H1 (cell line): ENCODE results near the gene CEP95. TPM values are rescaled to one million over a fixed set of nuclear protein-coding genes. Genes with fewer than 3 reads are reported as not detected.

Experiments used
- CTCF ChIA-PET: fragments of 300-600 bp; sonication (Branson Sonifier 250); formaldehyde crosslinking; loops from one replicate; lab custom pipeline; 2021; ENCODE audit not compliant: partially characterized antibody; lab: Charles Lee
- POLR2A ChIA-PET: fragments of 300-600 bp; sonication (Branson Sonifier 250); formaldehyde crosslinking; loops from one replicate; lab custom pipeline; 2021; ENCODE audit warnings: inconsistent platforms; ENCODE audit not compliant: partially characterized antibody; lab: Charles Lee
- DNase-seq, 2 experiments: peaks; one replicate each; pipeline versions ENCODE4 v3.0.0 to v3.0.0-alpha.2; 2010 to 2022; ENCODE audit warnings: low spot score in 2 of 2, low read depth in 1 of 2, mixed read lengths in 1 of 2
- FAIRE-seq: peaks from 2 replicates; lab custom pipeline; 2011; peaks lifted over from hg19 to GRCh38; lab: Jason Lieb, UNC
- H2AFZ ChIP-seq: 2 replicates; pipeline ENCODE4 v1.8.1; 2012; ENCODE audit warnings: low read length, inconsistent platforms
- H2AK5ac ChIP-seq: 2 replicates; pipeline ENCODE4 v1.6.1; 2013; ENCODE audit warnings: low read depth, low read length
- H2BK120ac ChIP-seq: replicated peaks from 2 replicates; pipeline ENCODE3; 2013; ENCODE audit warnings: low read depth, low read length, inconsistent platforms
- H2BK12ac ChIP-seq: 2 replicates; pipeline ENCODE4 v1.6.1; 2013; ENCODE audit warnings: low read depth, low read length
- H2BK15ac ChIP-seq: 2 replicates; pipeline ENCODE4 v1.6.1; 2013; ENCODE audit warnings: low read length
- H2BK20ac ChIP-seq: 2 replicates; pipeline ENCODE4 v1.6.1; 2013; ENCODE audit warnings: low read length
- H2BK5ac ChIP-seq: 2 replicates; pipeline ENCODE4 v1.6.1; 2013; ENCODE audit warnings: low read depth, low read length
- H3K14ac ChIP-seq: 2 replicates; pipeline ENCODE4 v1.6.1; 2013; ENCODE audit warnings: inconsistent platforms; ENCODE audit not compliant: insufficient read length
- H3K18ac ChIP-seq: 2 replicates; pipeline ENCODE4 v1.6.1; 2013; ENCODE audit warnings: low read length; ENCODE audit errors: extremely low read depth
- H3K23ac ChIP-seq: 2 replicates; pipeline ENCODE4 v1.6.1; 2013; ENCODE audit warnings: inconsistent platforms; ENCODE audit not compliant: insufficient read length
- H3K23me2 ChIP-seq: 2 replicates; pipeline ENCODE4 v1.6.1; 2013; ENCODE audit warnings: low read depth, low read length
- H3K27ac ChIP-seq: 2 replicates; pipeline ENCODE4 v1.6.1; 2011; ENCODE audit warnings: low read depth, low read length, inconsistent platforms
- H3K27me3 ChIP-seq, 4 experiments: replicated peaks in 1 of 4; 1 replicate in 1 of 4; 2 replicates in 3 of 4; pipeline versions ENCODE4 v1.6.1 to v1.8.1; 2011 to 2013; ENCODE audit warnings: low read length in 3 of 4, mild to moderate bottlenecking in 3 of 4, inconsistent platforms in 2 of 4, mixed read lengths in 2 of 4, moderate library complexity in 1 of 4; ENCODE audit not compliant: control insufficient read depth in 3 of 4, insufficient read depth in 3 of 4; ENCODE audit errors: extremely low read depth in 1 of 4
- H3K36me3 ChIP-seq, 4 experiments: 2 replicates each; pipeline versions ENCODE4 v1.6.1 to v1.8.1; 2011 to 2013; ENCODE audit warnings: mild to moderate bottlenecking in 4 of 4, low read length in 3 of 4, moderate library complexity in 2 of 4, control low read depth in 1 of 4, inconsistent platforms in 1 of 4; ENCODE audit not compliant: insufficient read depth in 4 of 4, control insufficient read depth in 2 of 4
- H3K4ac ChIP-seq: replicated peaks from 2 replicates; pipeline ENCODE3; 2013; ENCODE audit warnings: low read length, low read depth, mixed read lengths, inconsistent platforms; ENCODE audit not compliant: insufficient read length
- H3K4me1 ChIP-seq, 4 experiments: replicated peaks in 1 of 4; 1 replicate in 1 of 4; 2 replicates in 3 of 4; pipeline versions ENCODE4 v1.6.1 to v1.8.1; 2011 to 2013; ENCODE audit warnings: low read length in 3 of 4, inconsistent platforms in 2 of 4, mixed read lengths in 1 of 4; ENCODE audit not compliant: insufficient read depth in 4 of 4, control insufficient read depth in 3 of 4
- H3K4me2 ChIP-seq, 2 experiments: 2 replicates each; pipeline versions ENCODE4 v1.6.1 to v1.8.1; 2011 to 2013; ENCODE audit warnings: low read depth in 2 of 2, low read length in 2 of 2, control low read depth in 1 of 2, inconsistent platforms in 1 of 2, mild to moderate bottlenecking in 1 of 2; ENCODE audit not compliant: insufficient read depth in 1 of 2
- H3K4me3 ChIP-seq, 4 experiments: fragments of 200-600, 300-600 bp in 1 of 4; sonication (generic), shearing (Covaris generic), sonication (Bioruptor Twin) in 1 of 4; 2 replicates each; pipeline versions ENCODE4 v1.5.1 to v1.8.1; 2011 to 2016; ENCODE audit warnings: low read length in 4 of 4, low read depth in 3 of 4, control low read depth in 2 of 4, inconsistent platforms in 2 of 4, mild to moderate bottlenecking in 2 of 4, mixed read lengths in 1 of 4, moderate library complexity in 1 of 4; ENCODE audit not compliant: insufficient read depth in 2 of 4; ENCODE audit errors: extremely low read depth in 1 of 4
- H3K56ac ChIP-seq: replicated peaks from 2 replicates; pipeline ENCODE3; 2013; ENCODE audit warnings: low read depth, mild to moderate bottlenecking, mixed read lengths, low read length, inconsistent platforms; ENCODE audit not compliant: insufficient read length
- H3K79me1 ChIP-seq: 2 replicates; pipeline ENCODE4 v1.6.1; 2013; ENCODE audit warnings: low read depth, low read length, control low read depth
- H3K79me2 ChIP-seq, 2 experiments: 2 replicates each; pipeline versions ENCODE4 v1.6.1 to v1.8.1; 2012 to 2013; ENCODE audit warnings: low read length in 2 of 2, mild to moderate bottlenecking in 2 of 2, inconsistent platforms in 1 of 2; ENCODE audit not compliant: insufficient read depth in 2 of 2, control insufficient read depth in 1 of 2
- H3K9ac ChIP-seq, 4 experiments: replicated peaks in 1 of 4; 1 replicate in 1 of 4; 2 replicates in 3 of 4; pipeline versions ENCODE4 v1.6.1 to v1.8.1; 2011 to 2013; ENCODE audit warnings: low read depth in 3 of 4, low read length in 3 of 4, control low read depth in 2 of 4, mild to moderate bottlenecking in 2 of 4, moderate library complexity in 2 of 4, inconsistent platforms in 1 of 4; ENCODE audit errors: extremely low read depth in 1 of 4
- H3K9me3 ChIP-seq, 2 experiments: 2 replicates each; pipeline versions ENCODE4 v1.6.1 to v1.8.1; 2012 to 2013; ENCODE audit warnings: mild to moderate bottlenecking in 2 of 2, moderate library complexity in 2 of 2, control low read depth in 1 of 2, inconsistent platforms in 1 of 2, low read depth in 1 of 2, low read length in 1 of 2, mixed read lengths in 1 of 2; ENCODE audit not compliant: insufficient read depth in 2 of 2
- H4K20me1 ChIP-seq, 2 experiments: replicated peaks in 1 of 2; 2 replicates each; pipeline versions ENCODE3 to v1.8.1; 2011 to 2013; ENCODE audit warnings: inconsistent platforms in 2 of 2, low read length in 2 of 2, mild to moderate bottlenecking in 1 of 2; ENCODE audit not compliant: insufficient read depth in 2 of 2, control insufficient read depth in 1 of 2
- H4K5ac ChIP-seq: 2 replicates; pipeline ENCODE4 v1.6.1; 2013; ENCODE audit warnings: low read length, low read depth, mixed read lengths, inconsistent platforms; ENCODE audit not compliant: insufficient read length
- H4K8ac ChIP-seq: 2 replicates; pipeline ENCODE4 v1.8.0; 2013; ENCODE audit warnings: mild to moderate bottlenecking, moderate library complexity, low read length, inconsistent platforms; ENCODE audit not compliant: insufficient read depth; ENCODE audit errors: extremely low read depth
- H4K91ac ChIP-seq: replicated peaks from 2 replicates; pipeline ENCODE3; 2013; ENCODE audit warnings: low read length, mixed read lengths, inconsistent platforms; ENCODE audit not compliant: insufficient read length
- BCL11A ChIP-seq, 2 experiments: IDR thresholded peaks; one replicate each; pipeline ENCODE4 v1.6.1; 2011; ENCODE audit warnings: low read depth in 2 of 2, low read length in 2 of 2, mild to moderate bottlenecking in 2 of 2
- BRCA1 ChIP-seq: IDR thresholded peaks from 2 replicates; pipeline ENCODE4 v1.6.1; 2012; ENCODE audit warnings: low read depth, low read length, improper control_type of control experiment
- CEBPB ChIP-seq: IDR thresholded peaks from 2 replicates; pipeline ENCODE4 v1.6.1; 2012; ENCODE audit warnings: low read depth, low read length
- CHD2 ChIP-seq: IDR thresholded peaks from 2 replicates; pipeline ENCODE4 v1.6.1; 2012; ENCODE audit warnings: low read length, improper control_type of control experiment
- CREB1 ChIP-seq: IDR thresholded peaks from 2 replicates; pipeline ENCODE4 v1.6.1; 2012; ENCODE audit warnings: inconsistent platforms
- CTCF ChIP-seq, 3 experiments: IDR thresholded peaks; 1 replicate in 2 of 3; 2 replicates in 1 of 3; pipeline versions ENCODE4 v1.5.1 to v1.6.1; 2011; ENCODE audit warnings: low read length in 3 of 3, mild to moderate bottlenecking in 3 of 3, inconsistent platforms in 2 of 3, low read depth in 1 of 3, moderate library complexity in 1 of 3; ENCODE audit not compliant: insufficient read depth in 1 of 3; ENCODE audit errors: control extremely low read depth in 1 of 3
- JUN ChIP-seq: IDR thresholded peaks from 2 replicates; pipeline ENCODE4 v1.6.1; 2011; ENCODE audit warnings: low read depth, mild to moderate bottlenecking, improper control_type of control experiment, low read length
- JUND ChIP-seq: IDR thresholded peaks from 2 replicates; pipeline ENCODE4 v1.6.1; 2011; ENCODE audit warnings: mild to moderate bottlenecking, improper control_type of control experiment, low read length
- MAFK ChIP-seq: IDR thresholded peaks from 2 replicates; pipeline ENCODE4 v1.6.1; 2012; ENCODE audit warnings: low read depth, mild to moderate bottlenecking, improper control_type of control experiment, low read length
- PHF8 ChIP-seq: fragments of 200-600 bp; sonication (generic); conservative IDR thresholded peaks from 2 replicates; pipeline ENCODE4 v1.7.1; 2012; ENCODE audit warnings: low read depth, mild to moderate bottlenecking, inconsistent platforms, low read length, moderate library complexity
- POLR2A ChIP-seq, 2 experiments: IDR thresholded peaks; 1 replicate in 1 of 2; 2 replicates in 1 of 2; pipeline ENCODE4 v1.6.1; 2011; ENCODE audit warnings: low read depth in 2 of 2, low read length in 2 of 2, mild to moderate bottlenecking in 2 of 2; ENCODE audit errors: control extremely low read depth in 1 of 2
- RBBP5 ChIP-seq: IDR thresholded peaks from 2 replicates; pipeline ENCODE4 v1.7.1; 2012; ENCODE audit warnings: low read depth, mild to moderate bottlenecking, inconsistent platforms, low read length, moderate library complexity, borderline replicate concordance
- SP1 ChIP-seq: IDR thresholded peaks from 2 replicates; pipeline ENCODE4 v1.6.1; 2011; ENCODE audit warnings: low read depth, low read length
- TCF12 ChIP-seq: IDR thresholded peaks from 2 replicates; pipeline ENCODE4 v1.6.1; 2011; ENCODE audit warnings: low read depth, mild to moderate bottlenecking, low read length
- WGBS, 2 experiments: shearing (Covaris generic) in 1 of 2; methylation state at CpG; one replicate each; pipeline versions ENCODE4 v1.1.6 to v1.1.7; 2013 to 2015; ENCODE audit warnings: low lambda C conversion rate in 2 of 2, mixed read lengths in 2 of 2, inconsistent platforms in 1 of 2, low coverage in 1 of 2, missing lambda C conversion rate in 1 of 2; ENCODE audit not compliant: insufficient replicate concordance in 2 of 2, insufficient coverage in 1 of 2, insufficient read length in 1 of 2; ENCODE audit errors: extremely low coverage in 1 of 2, missing lambda C conversion rate in 1 of 2; 5-methylcytosine and 5-hydroxymethylcytosine counted together
- polyA plus RNA-seq, 7 experiments: library from polyadenylated mRNA; depleted of rRNA in 3 of 7; stranded (reverse) in 5 of 7; unstranded in 2 of 7; fragments of >200 nt in 5 of 7; fragments of 200-250 nt in 2 of 7; gene quantifications; 1 replicate in 5 of 7; 2 replicates in 1 of 7; 4 replicates in 1 of 7; pipeline versions ENCODE4 v1.2.1 to v1.2.3, GENCODE V29; 2011 to 2013; ENCODE audit warnings: missing spikeins in 2 of 7, mixed read lengths in 2 of 7
- total RNA-seq: library from RNA; stranded (reverse); fragmentation: NEBNext Ultra II Directional; extraction: Animal tissue kit (Norgen Biotek cat#: 25700); gene quantifications from 2 replicates; pipeline ENCODE4 v1.2.1, GENCODE V29; 2021

The CEP95 gene
- total and polyA plus RNA-seq, 2 of the 8 experiments (the other 6 are each of a cell fraction or from before 2014, with no cell fraction given): 22.3 to 51.5 TPM

- WGBS, 2 experiments: 100% methylated on average over 1 of the region's 1 CpG; no CpG with 5 or more reads in 1 of the 2 experiments
- H2BK5ac ChIP-seq: no peak overlapping the region
- H4K8ac ChIP-seq: no peak overlapping the region
- H2BK120ac ChIP-seq: no peak overlapping the region
- no peaks in the 10 kb centered on the region for H3K9me3 ChIP-seq
- H4K20me1 ChIP-seq: no peaks in the 10 kb centered on the region
- H3K36me3 ChIP-seq: peaks cover 0 to 18% (median 5%) of the 10 kb centered on the region in 4 experiments; a peak in 4 of 8 replicates
- H3K14ac ChIP-seq: no peak overlapping the region
- no peaks in the 10 kb centered on the region for H3K79me1 ChIP-seq
- no peak overlapping the region for H4K5ac ChIP-seq
- H3K4me2 ChIP-seq: no peak overlapping the region
- no peak overlapping the region for H3K27ac ChIP-seq
- no peak overlapping the region for H3K18ac ChIP-seq
- H3K23me2 ChIP-seq: no peaks in the 10 kb centered on the region
- no peak overlapping the region for H3K23ac ChIP-seq
- no peak for DNase-seq
- no peak overlapping the region for H2AK5ac ChIP-seq
- no peak overlapping the region for H2AFZ ChIP-seq
- H3K79me2 ChIP-seq: no peaks in the 10 kb centered on the region
- no peak overlapping the region for H3K56ac ChIP-seq
- FAIRE-seq: no peak
- H4K91ac ChIP-seq: no peak overlapping the region
- no peak overlapping the region for H3K9ac ChIP-seq
- no peak overlapping the region for H2BK15ac ChIP-seq
- no peak overlapping the region for H2BK20ac ChIP-seq
- H3K4me1 ChIP-seq: peaks cover 0 to 2% (median 0%) of the 10 kb centered on the region in 4 experiments; a peak in 2 of 7 replicates
- H3K4me3 ChIP-seq: no peak overlapping the region
- ChIA-PET POLR2A (interaction anchor here (1.2 kb wide), 1 partner anchor 154 kb away, joined by 3 read pairs; no protein-coding TSS in a partner anchor), CTCF (interaction anchor here (1.0 kb wide), 1 partner anchor 25 kb away, joined by 3 read pairs; no protein-coding TSS in a partner anchor)
- H3K27me3 ChIP-seq: no peaks in the 10 kb centered on the region
- H2BK12ac ChIP-seq: no peak overlapping the region
- H3K4ac ChIP-seq: no peak overlapping the region
- TF ChIP-seq CEBPB (no peak), JUN (no peak), CREB1 (no peak), RBBP5 (no peak), CTCF (IDR thresholded peaks at IDR 0.05; ENCODE audit: control extremely low read depth in 1 of 3, insufficient read depth in 1 of 3, low read depth in 1 of 3, low read length in 3 of 3) (no peak), TCF12 (no peak), MAFK (no peak), BCL11A (IDR thresholded peaks at IDR 0.05; ENCODE audit: low read depth in 2 of 2, low read length in 2 of 2) (no peak), JUND (no peak), CHD2 (no peak), SP1 (no peak), PHF8 (no peak), POLR2A (IDR thresholded peaks at IDR 0.05; ENCODE audit: control extremely low read depth in 1 of 2, low read depth in 2 of 2, low read length in 2 of 2) (no peak), BRCA1 (no peak)
Measured at GRCh38 chr17:64579917-64580316, 73.1 kb downstream of the CEP95 start.
